Right lobe of liver (tissue), 6 donors: ENCODE results near the gene TASOR2. TPM values are rescaled to one million over a fixed set of nuclear protein-coding genes. Genes with fewer than 3 reads are reported as not detected.
A peak's percentile ranks its signal among the peaks of the same experiment; 100 is the strongest.

Experiments
- ATAC-seq, 4 donors: fragments of 200-7000 bp; cut with Tn5 transposase; one replicate each; pipeline ENCODE4 v1.9.1; 2020; ENCODE audit warnings: mild to moderate bottlenecking in 4 of 4, moderate library complexity in 4 of 4
- DNase-seq, 3 donors: peaks; one replicate each; pipeline ENCODE4 v3.0.0-alpha.2; 2020
- H3K27ac ChIP-seq, 3 donors: fragments of 200-600 bp; one replicate each; pipeline ENCODE4 v1.8.0; 2022
- H3K27me3 ChIP-seq, 2 donors: fragments of 200-600 bp; one replicate each; pipeline ENCODE4 v1.8.0; 2022
- H3K36me3 ChIP-seq, 4 donors: fragments of 200-600 bp; sonication (generic) in 1 of 4; one replicate each; pipeline versions ENCODE4 v1.5.1 to v1.8.0; 2017 to 2022; ENCODE audit warnings: control low read depth in 1 of 4
- H3K4me1 ChIP-seq, 4 donors: fragments of 200-600 bp; sonication (generic) in 1 of 4; one replicate each; pipeline versions ENCODE4 v1.5.1 to v1.8.0; 2017 to 2022; ENCODE audit warnings: control low read depth in 1 of 4
- H3K4me3 ChIP-seq, 3 donors: fragments of 200-600 bp; one replicate each; pipeline ENCODE4 v1.8.0; 2022
- H3K9me3 ChIP-seq, 4 donors: fragments of 200-600 bp; sonication (generic) in 1 of 4; one replicate each; pipeline versions ENCODE4 v1.5.1 to v1.8.0; 2017 to 2022; ENCODE audit warnings: control low read depth in 1 of 4
- POLR2A ChIP-seq: fragments of 450-650 bp; IDR thresholded peaks from one replicate; pipeline ENCODE4 v1.6.1; 2017; ENCODE audit warnings: antibody characterized with exemption, mild to moderate bottlenecking
- WGBS: methylation state at CpG from one replicate; pipeline ENCODE4 v1.1.6; 2018; ENCODE audit warnings: low coverage, low lambda C conversion rate; ENCODE audit not compliant: insufficient coverage; ENCODE audit errors: missing lambda C conversion rate; 5-methylcytosine and 5-hydroxymethylcytosine counted together
- intact Hi-C, 2 donors: fragments of 100-400 bp; cut with DNase I; formaldehyde crosslinking; loops; one replicate each; pipeline versions ENCODE4 v1.11.2 to v1.14.1; 2022
- total RNA-seq, 6 experiments: library from RNA; depleted of rRNA in 2 of 6; stranded (reverse); fragments of >200 nt in 2 of 6; fragmentation: NEBNext Ultra II Directional in 3 of 6; extraction: Animal tissue kit (Norgen Biotek cat#: 25700) in 3 of 6; gene quantifications; one replicate each; pipeline versions ENCODE4 v1.1.0 to v1.2.4, GENCODE V29; 2016 to 2023
- TF ChIP-seq, protein P1 (sequence below), 4 donors: fragments of 200-600 bp in 3 of 4; fragments of 450-650 bp in 1 of 4; IDR thresholded peaks; one replicate each; pipeline versions ENCODE4 v1.5.1 to v1.8.0; 2016 to 2022; ENCODE audit warnings: antibody characterized with exemption in 4 of 4, mild to moderate bottlenecking in 2 of 4
- donor health status: DM: no; HTN: yes; CAD: no.
- donor health status: DM: no; HTN: no; CAD: no.
- donor health status: DM: no; HTN: no; CAD: no.
- donor health status: DM: no; HTN: yes; CAD: no.
- donor health status: DM: no; HTN: yes; CAD: no.

TASOR2 gene
- total RNA-seq, 6 experiments from 2014 or later = 19.7 to 53.4 (median 29.6) TPM

GRCh38 chr10:5662708-5663579 is 21.7 kb upstream of the TASOR2 start:
- DNase-seq = no peak
- peak overlapping the region in 1 of 3 donors; percentile 20 for H3K27ac ChIP-seq
- WGBS = 86% methylated on average over 9 of the region's 9 CpGs
- no peak for ATAC-seq
- H3K4me1 ChIP-seq = peaks cover 0 to 62% (median 29%) of the 10 kb centered on the region in 4 donors
- H3K27me3 ChIP-seq = no peaks in the 10 kb centered on the region
- no peak overlapping the region for H3K4me3 ChIP-seq
- intact Hi-C loops = no loop called here
- H3K36me3 ChIP-seq = no peaks in the 10 kb centered on the region
- H3K9me3 ChIP-seq = no peaks in the 10 kb centered on the region
- TF ChIP-seq, protein P1, sequence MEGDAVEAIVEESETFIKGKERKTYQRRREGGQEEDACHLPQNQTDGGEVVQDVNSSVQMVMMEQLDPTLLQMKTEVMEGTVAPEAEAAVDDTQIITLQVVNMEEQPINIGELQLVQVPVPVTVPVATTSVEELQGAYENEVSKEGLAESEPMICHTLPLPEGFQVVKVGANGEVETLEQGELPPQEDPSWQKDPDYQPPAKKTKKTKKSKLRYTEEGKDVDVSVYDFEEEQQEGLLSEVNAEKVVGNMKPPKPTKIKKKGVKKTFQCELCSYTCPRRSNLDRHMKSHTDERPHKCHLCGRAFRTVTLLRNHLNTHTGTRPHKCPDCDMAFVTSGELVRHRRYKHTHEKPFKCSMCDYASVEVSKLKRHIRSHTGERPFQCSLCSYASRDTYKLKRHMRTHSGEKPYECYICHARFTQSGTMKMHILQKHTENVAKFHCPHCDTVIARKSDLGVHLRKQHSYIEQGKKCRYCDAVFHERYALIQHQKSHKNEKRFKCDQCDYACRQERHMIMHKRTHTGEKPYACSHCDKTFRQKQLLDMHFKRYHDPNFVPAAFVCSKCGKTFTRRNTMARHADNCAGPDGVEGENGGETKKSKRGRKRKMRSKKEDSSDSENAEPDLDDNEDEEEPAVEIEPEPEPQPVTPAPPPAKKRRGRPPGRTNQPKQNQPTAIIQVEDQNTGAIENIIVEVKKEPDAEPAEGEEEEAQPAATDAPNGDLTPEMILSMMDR (IDR thresholded peaks at IDR 0.05) = no peak
- no peak for TF ChIP-seq POLR2A

DNA sequence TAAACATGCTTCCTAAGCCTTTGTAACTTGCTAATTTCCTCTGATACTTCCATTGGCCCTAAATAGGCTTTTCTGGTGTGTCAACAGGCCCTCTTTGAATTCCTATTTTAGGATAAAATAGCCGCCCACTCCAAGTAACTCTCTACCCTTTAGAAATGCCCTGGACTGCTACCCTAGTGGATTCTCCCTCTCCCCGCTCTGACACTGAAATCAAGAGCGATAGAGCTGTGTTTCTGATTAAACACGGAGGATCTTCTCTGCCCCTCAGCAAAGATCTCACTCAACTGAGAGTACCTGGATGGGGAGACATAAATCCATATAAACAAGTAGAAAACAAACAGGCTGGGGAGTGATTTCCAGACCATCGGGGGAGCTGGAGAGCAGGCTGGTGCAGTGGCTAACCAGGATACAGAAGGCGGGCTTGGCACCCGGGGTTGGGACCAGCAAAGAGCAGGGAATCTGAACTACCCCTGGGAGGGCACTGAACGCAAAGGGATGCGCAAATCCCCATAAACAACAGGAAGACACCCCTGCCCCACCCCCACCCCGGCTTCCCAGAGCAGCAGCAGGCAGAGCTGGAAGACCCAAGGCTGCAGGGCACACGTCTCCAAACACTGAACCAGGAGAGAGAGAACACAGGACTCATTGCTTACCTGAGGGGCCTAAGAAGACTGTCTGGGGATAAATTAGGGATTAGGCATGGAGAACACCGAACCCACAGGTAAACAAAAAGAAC is 20.8 kb upstream of the TASOR2 start:
- Histone ChIP-seq H3K4me3 (no peak overlapping the region), H3K27me3 (no peaks in the 10 kb centered on the region), H3K4me1 (peaks cover 0 to 61% (median 33%) of the 10 kb centered on the region in 4 donors), H3K36me3 (no peaks in the 10 kb centered on the region), H3K9me3 (no peaks in the 10 kb centered on the region), H3K27ac (peak overlapping the region in 2 of 3 donors; percentile 83 to 92)
- intact Hi-C loops = no loop called here
- ATAC-seq (no peak), DNase-seq (no peak)
- 66% methylated on average over 9 of the region's 12 CpGs for WGBS
- TF ChIP-seq, protein P1 (IDR thresholded peaks at IDR 0.05) = no peak
- TF ChIP-seq POLR2A = no peak

DNA sequence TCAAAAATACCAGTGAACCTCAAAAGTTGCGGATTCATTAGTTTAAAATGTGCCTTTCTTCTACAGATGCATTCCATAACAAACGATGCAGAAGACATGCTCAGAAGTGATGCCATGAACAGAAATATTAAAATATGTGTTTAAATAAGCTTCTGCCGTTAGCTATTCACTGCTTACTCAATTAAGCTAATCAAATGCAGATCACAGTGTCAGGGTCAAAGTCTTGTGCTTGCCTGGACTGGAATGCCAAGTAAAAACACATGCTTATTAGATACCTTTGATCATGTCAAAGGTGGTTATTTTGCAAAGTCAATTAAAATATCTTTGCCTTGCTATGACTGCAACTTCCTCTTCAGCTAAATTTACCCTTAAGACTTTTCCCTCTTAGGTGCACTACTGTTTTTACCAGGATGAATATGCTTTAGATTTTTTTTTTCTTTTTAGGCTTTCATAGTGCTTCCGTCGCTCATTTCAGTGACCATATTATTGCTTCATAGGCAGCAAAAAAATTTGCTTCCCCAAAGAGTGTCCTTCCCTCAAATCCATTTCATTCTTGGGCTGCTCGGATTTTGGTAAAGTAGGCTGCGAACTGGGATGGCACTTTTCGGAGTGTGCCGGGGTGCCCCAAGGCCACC is 19.1 kb upstream of the TASOR2 start:
- Histone ChIP-seq H3K4me1 (peaks cover 0 to 49% (median 23%) of the 10 kb centered on the region in 4 donors), H3K27me3 (no peaks in the 10 kb centered on the region), H3K4me3 (peak overlapping the region; percentile 93 to 97 (median 96)), H3K9me3 (no peaks in the 10 kb centered on the region), H3K36me3 (no peaks in the 10 kb centered on the region), H3K27ac (peak overlapping the region; percentile 83 to 92 (median 83))
- TF ChIP-seq, protein P1 (IDR thresholded peaks at IDR 0.05) = no peak
- no peak for TF ChIP-seq POLR2A
- no peak for DNase-seq
- WGBS = 11% methylated on average over 9 of the region's 9 CpGs
- ATAC-seq = peak; percentile 41 to 52 (median 47)
- intact Hi-C loops = no loop called here

GRCh38 chr10:5666008-5666840 is 18.4 kb upstream of the TASOR2 start, which contains the start of gene ASB13:
Gene ASB13, minus strand, starts transcription at chr10:5666595. Its CDS starts 44 bp downstream, at chr10:5666551.
- peak; percentile 85 to 93 (median 89) for DNase-seq
- intact Hi-C loops = no loop called here
- Histone ChIP-seq H3K36me3 (no peaks in the 10 kb centered on the region), H3K4me3 (peak within 1 kb of the TSS; percentile 93 to 97 (median 96)), H3K27ac (peak within 1 kb of the TSS; percentile 83 to 92 (median 83)), H3K4me1 (peaks cover 0 to 41% (median 19%) of the 10 kb centered on the region in 4 donors), H3K27me3 (no peaks in the 10 kb centered on the region), H3K9me3 (no peaks in the 10 kb centered on the region)
- TF ChIP-seq POLR2A = peak; percentile 87
- TF ChIP-seq, protein P1 (IDR thresholded peaks at IDR 0.05) = no peak
- ATAC-seq = peak; percentile 82 to 93 (median 88)
- WGBS = 0% methylated on average over 13 of the region's 112 CpGs
